Measurements from ENCODE around the gene IRX4.

DNA sequence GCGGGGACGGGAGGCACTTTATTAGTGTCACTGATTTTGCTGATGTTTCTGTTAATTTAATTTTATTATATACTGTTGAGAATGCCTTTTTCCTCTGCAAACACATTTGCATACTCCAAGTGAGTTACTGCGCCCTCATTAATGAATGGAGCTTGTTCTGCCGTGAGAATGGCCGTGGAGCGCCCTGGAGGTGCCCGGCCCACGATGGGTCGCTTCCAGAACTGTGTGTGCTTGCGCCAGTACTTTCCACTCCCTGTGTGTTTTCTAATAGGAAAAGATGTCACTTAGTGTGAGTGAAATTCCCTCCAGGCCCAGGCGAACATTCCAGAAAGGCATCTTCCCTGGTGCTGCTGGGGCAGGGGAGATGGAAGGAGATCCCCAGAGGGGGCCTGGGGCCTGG lies 51.5 kb downstream of the IRX4 start:
- TF ChIP-seq GATA2 (IDR thresholded peaks at IDR 0.05; ENCODE audit: low read depth, low read length) = no peak
- TF ChIP-seq GATA3 (IDR thresholded peaks at IDR 0.05; ENCODE audit: low read depth, low read length) = no peak
